Colonic mucosa (tissue), 4 donors: ENCODE results near the gene MAD1L1. TPM values are rescaled to one million over a fixed set of nuclear protein-coding genes. Genes with fewer than 3 reads are reported as not detected.

Experiments used
- DNase-seq: peaks from one replicate; pipeline ENCODE4 v3.0.0-alpha.2; 2020
- H3K27ac ChIP-seq: fragments of 200-600 bp; one replicate; pipeline ENCODE4 v1.8.0; 2021
- H3K27me3 ChIP-seq: fragments of 200-600 bp; one replicate; pipeline ENCODE4 v1.8.0; 2021
- H3K36me3 ChIP-seq: fragments of 200-600 bp; one replicate; pipeline ENCODE4 v1.8.0; 2021
- H3K4me1 ChIP-seq: fragments of 200-600 bp; one replicate; pipeline ENCODE4 v1.8.0; 2021; ENCODE audit warnings: mild to moderate bottlenecking
- H3K4me3 ChIP-seq: fragments of 200-600 bp; one replicate; pipeline ENCODE4 v1.8.0; 2021
- H3K9ac ChIP-seq, 2 donors: one replicate each; pipeline ENCODE4 v1.7.0; 2013; ENCODE audit warnings: control low read depth in 2 of 2, low read depth in 2 of 2, low read length in 2 of 2
- H3K9me3 ChIP-seq: fragments of 200-600 bp; one replicate; pipeline ENCODE4 v1.8.0; 2021
- CTCF ChIP-seq: fragments of 200-600 bp; IDR thresholded peaks from one replicate; pipeline ENCODE4 v1.8.0; 2022; ENCODE audit warnings: antibody characterized with exemption, mild to moderate bottlenecking
- intact Hi-C: fragments of 100-400 bp; cut with DNase I; formaldehyde crosslinking; loops from one replicate; pipeline ENCODE4 v1.14.1; 2022
- total RNA-seq, 2 donors: library from RNA; stranded (reverse); fragmentation: NEBNext Ultra II Directional in 1 of 2; extraction: Animal tissue kit (Norgen Biotek cat#: 25700) in 1 of 2; gene quantifications; one replicate each; pipeline ENCODE4 v1.2.1, GENCODE V29; 2021
- donor health status: healthy.
- donor health status: DM: no; HTN: no; CAD: no.
- donor health status: DM: no; HTN: no; CAD: no.

The MAD1L1 gene
- total RNA-seq, 2 donors from 2014 or later = 18.2 to 47.0 TPM

- Histone ChIP-seq H3K36me3 (no peaks in the 10 kb centered on the region), H3K27me3 (no peaks in the 10 kb centered on the region), H3K9ac (no peak overlapping the region), H3K9me3 (no peaks in the 10 kb centered on the region), H3K4me3 (no peak overlapping the region), H3K27ac (no peak overlapping the region), H3K4me1 (no peaks in the 10 kb centered on the region)
- no peak for DNase-seq
- intact Hi-C loops = no loop called here
- TF ChIP-seq CTCF = no peak
These were observed 346.2 kb downstream of the MAD1L1 start for GRCh38 chr7:1886361-1887064.

GRCh38 chr7:1885465-1886226 lies 347.1 kb downstream of the MAD1L1 start:
- no peak overlapping the region for H3K9ac ChIP-seq
- no peaks in the 10 kb centered on the region for H3K27me3 ChIP-seq
- H3K9me3 ChIP-seq = no peaks in the 10 kb centered on the region
- no peak overlapping the region for H3K4me3 ChIP-seq
- no peak overlapping the region for H3K27ac ChIP-seq
- DNase-seq = no peak
- no peaks in the 10 kb centered on the region for H3K4me1 ChIP-seq
- no peak for TF ChIP-seq CTCF
- H3K36me3 ChIP-seq = no peaks in the 10 kb centered on the region
- intact Hi-C loops = no loop called here

- TF ChIP-seq CTCF = no peak
- no peaks in the 10 kb centered on the region for H3K9me3 ChIP-seq
- H3K4me1 ChIP-seq = no peaks in the 10 kb centered on the region
- H3K27me3 ChIP-seq = no peaks in the 10 kb centered on the region
- H3K27ac ChIP-seq = no peak overlapping the region
- no peak for DNase-seq
- no peak overlapping the region for H3K9ac ChIP-seq
- intact Hi-C loops = no loop called here
- H3K36me3 ChIP-seq = no peaks in the 10 kb centered on the region
- H3K4me3 ChIP-seq = no peak overlapping the region
These were observed 348.0 kb downstream of the MAD1L1 start for GRCh38 chr7:1884583-1885350.

GRCh38 chr7:1883834-1884582 lies 348.7 kb downstream of the MAD1L1 start:
- Histone ChIP-seq H3K4me1 (no peaks in the 10 kb centered on the region), H3K4me3 (no peak overlapping the region), H3K27me3 (no peaks in the 10 kb centered on the region), H3K9me3 (no peaks in the 10 kb centered on the region), H3K27ac (no peak overlapping the region), H3K9ac (no peak overlapping the region), H3K36me3 (no peaks in the 10 kb centered on the region)
- TF ChIP-seq CTCF = no peak
- intact Hi-C loops = no loop called here
- no peak for DNase-seq
